DLD1 (cell line): Measurements from ENCODE around the gene CBFA2T3.

Experiments used
- in situ Hi-C: cut with HindIII; loops from 2 replicates; pipeline ENCODE4 v1.10.0; 2017; ENCODE audit warnings: low sequenced_read_pairs

CBFA2T3 gene

GRCh38 chr16:88848557-88848956 is 128.4 kb downstream of the CBFA2T3 start:
- in situ Hi-C loops, result no loop called here

DNA sequence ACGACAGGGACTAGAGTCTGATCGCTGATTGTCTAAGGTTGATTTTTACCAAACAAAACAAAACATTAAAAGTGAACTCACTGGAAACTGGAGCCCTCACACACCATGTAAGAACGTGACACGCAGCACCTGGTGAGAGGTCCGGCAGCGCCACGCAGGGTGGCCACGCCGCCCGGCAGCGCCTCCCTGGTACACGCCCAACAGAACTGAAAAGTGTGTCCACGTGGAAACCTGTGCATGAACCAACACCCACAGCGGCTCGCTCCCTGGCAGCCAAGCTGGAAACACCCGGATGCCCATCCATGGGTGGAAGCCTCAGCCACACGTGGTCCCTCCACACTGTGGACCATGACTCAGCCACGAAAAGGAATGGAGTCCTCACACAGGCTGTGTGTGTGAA is 129.4 kb downstream of the CBFA2T3 start:
- in situ Hi-C loops, result no loop called here

GRCh38 chr16:88846088-88846487 is 130.9 kb downstream of the CBFA2T3 start:
- in situ Hi-C loops, result no loop called here

- in situ Hi-C loops, result no loop called here
Measured at GRCh38 chr16:88844419-88845036, 132.5 kb downstream of the CBFA2T3 start.

- in situ Hi-C loops, result no loop called here
Measured at GRCh38 chr16:88843256-88843655, 133.8 kb downstream of the CBFA2T3 start.

DNA sequence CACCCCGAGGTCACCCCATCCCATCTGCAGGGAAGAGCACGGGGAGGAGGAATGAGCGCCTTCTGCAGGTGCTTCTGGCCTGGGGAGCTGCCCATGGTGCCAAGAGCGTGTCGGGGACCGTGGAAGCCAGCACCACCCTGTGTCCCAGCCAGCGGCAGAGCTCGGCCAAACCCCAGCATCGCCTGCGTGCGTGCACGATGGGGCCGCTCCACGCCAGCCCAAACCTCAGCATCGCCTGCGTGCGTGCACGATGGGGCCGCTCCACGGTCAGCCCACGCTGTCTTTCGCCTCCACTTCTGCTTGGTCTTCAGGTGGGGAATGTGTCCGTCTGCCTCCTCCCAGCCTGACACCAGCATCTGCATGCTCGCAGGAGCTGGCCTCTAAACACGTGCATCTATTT is 134.2 kb downstream of the CBFA2T3 start:
- in situ Hi-C loops, result no loop called here

GRCh38 chr16:88842308-88842756 is 134.7 kb downstream of the CBFA2T3 start:
- in situ Hi-C loops, result no loop called here

DNA sequence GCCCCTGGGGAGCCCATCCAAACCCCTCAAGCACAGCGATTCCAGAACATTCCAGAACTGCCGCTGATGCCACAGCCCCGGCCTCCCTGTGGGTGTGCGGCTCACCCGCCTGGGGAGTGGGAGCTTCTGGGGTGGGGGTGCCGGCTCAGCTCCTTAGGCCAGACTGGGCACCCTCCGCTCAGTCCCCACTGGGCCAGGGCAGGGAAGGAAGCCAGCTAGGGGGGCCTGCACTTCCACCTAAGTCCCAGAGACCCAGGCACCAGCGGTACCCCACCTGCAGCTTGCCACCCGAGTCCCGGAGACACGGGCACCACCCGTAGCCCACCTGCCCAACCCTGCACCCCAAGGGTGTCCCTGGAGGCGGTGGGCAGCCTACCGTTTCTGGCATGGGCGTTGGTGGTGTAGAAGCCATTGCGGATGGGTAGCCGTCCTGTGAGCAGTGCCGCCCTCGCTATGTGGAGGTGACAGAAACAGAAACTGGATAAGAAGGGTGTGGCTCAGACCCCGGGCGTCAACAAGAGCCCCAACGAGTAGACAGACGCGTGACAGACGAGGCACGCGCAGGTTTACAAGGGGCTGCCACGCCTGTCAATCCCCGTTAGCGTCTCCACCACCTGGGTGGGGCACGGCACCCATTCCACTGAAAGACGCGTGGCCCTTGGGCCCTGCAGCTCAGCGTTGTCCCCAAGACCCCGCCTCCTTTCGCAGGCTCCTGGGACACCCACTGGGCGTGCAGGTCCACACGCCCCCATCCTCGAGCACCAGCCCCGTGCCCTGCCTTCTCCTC is 135.3 kb downstream of the CBFA2T3 start:
- in situ Hi-C loops, result no loop called here

DNA sequence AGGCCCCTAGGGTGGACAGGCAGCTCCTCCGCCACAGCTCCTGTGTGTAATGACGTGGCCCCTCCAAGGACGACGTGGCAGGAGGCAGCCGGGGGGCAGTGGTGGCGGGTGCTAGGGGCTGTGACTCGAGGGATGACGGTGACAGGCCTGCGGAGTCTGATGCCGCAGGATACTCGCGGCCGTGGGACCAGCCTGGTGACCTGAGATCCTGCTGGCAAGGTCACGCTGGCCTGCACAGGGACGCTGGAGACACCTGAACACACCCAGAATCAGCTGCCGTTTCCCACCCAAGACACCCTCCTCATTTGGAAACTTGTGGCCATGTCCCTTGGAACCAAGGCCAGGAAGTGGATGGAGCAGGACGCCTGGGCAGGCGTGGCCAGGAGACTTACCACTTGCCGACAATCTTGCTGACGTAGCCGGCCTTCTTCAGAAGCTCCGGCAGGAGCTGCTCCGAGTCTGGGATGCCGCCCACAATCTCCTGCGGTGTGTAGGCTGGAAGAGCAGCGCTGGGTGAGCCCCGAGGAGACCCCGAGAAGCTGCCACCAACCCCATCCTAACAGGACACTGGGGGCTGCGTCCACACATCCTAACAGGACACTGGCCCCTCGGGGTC is 136.3 kb downstream of the CBFA2T3 start:
- in situ Hi-C loops, result no loop called here

GRCh38 chr16:88839745-88840599 is 137.0 kb downstream of the CBFA2T3 start:
- in situ Hi-C loops, result no loop called here

- in situ Hi-C loops, result no loop called here
Measured at GRCh38 chr16:88839026-88839529, 137.9 kb downstream of the CBFA2T3 start.

DNA sequence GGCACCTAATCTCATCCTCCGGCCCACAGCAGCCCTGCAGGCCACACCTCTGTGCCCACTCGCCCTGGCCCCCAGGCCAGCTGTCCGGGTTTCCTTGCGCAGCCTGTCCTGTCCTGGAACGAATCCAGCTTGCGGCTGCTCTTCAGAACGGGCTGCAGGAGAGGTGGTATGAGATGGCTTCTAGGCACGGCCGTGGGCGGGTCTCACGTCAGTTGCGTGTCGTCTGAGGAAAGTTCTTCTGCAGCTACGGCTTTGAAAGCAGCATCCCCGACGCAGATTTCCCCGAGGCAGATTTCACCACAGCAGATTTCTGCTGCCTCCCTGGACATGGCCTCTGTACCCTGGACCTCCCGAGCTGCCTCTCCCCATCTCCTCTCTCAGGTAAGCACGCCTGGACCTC is 138.4 kb downstream of the CBFA2T3 start:
- in situ Hi-C loops, result no loop called here

- in situ Hi-C loops, result no loop called here
Measured at GRCh38 chr16:88837806-88838205, 139.2 kb downstream of the CBFA2T3 start.

GRCh38 chr16:88836791-88837190 is 140.2 kb downstream of the CBFA2T3 start:
- in situ Hi-C loops, result no loop called here

- in situ Hi-C loops, result no loop called here
Measured at GRCh38 chr16:88835818-88836217, 141.2 kb downstream of the CBFA2T3 start.

DNA sequence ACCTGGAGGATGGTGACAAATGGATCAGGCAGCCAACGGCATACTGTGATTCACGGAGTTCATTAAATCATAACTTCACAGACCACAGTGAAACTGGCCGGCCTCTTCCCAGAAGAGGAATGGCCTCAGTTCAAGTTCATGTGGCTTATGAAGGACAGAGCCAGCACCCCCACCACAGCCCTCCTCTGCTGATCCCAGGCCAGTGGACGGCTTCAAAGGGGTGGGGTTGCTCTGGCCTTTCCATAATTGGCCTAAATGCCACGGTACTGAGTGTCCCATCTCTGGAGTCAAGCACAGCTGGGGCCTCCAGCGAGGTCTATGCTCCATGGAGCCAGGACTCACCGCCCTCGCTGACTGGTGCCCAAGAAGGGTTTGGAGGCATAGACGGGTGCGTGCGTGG is 141.6 kb downstream of the CBFA2T3 start:
- in situ Hi-C loops, result no loop called here

DNA sequence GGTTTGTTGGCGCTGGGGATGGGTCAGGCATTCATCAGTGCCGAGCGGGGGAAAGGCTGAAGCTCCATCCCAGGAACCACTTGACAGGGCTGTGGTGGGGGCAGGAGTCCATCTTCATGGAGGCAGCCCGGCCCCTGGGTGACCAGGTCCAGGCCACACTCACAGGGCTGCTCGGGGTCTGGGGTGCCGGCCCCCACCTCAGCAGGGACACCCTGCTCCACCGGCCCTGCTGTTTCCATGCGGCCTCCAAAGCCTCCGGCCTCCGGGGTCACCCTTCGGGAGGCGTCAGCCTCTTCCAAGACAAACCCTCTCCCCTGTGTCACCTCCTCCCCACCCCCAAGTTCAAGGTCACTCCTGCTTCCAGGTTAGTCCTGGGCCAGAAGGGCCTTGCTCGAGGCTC is 142.3 kb downstream of the CBFA2T3 start:
- in situ Hi-C loops, result no loop called here

DNA sequence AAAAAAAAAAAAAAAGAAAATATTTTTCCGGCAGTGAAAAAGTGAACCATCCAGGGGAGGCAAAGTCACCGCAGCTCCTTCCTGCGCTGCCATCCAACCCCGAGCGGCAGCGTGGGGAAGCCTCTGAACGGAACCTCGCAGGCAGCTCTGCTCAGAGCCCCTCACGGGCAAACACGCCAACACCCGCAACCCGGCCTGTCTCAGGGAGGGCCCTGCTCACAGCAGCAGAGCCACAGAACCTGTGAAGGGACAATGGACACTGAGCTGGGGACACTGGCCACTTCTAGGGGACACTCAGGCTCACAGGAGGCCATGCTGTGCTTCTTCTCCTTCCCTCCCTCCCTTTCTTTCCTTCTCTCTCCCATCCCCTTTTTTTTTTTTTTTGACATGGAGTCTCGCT is 143.9 kb downstream of the CBFA2T3 start:
- in situ Hi-C loops, result no loop called here

DNA sequence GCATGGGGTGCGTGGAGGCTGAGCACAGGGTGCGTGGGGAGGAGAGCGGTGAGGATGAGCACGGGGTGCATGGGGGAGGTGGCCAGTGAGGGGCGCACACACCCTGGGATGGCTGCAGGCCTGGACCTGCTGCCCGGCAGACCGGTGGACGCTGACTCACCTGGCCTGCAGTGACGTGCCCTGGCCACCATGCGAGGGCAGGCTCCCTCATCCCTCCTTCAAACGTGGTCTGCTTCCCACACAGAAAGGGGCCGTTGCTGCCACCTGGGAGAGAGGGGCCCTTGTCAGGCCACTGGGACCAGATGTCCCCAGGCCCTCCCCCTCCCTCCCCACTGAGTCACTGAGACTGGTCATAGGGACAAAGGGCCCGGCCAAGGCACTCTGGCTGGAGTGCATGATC is 145.2 kb downstream of the CBFA2T3 start:
- in situ Hi-C loops, result no loop called here

DNA sequence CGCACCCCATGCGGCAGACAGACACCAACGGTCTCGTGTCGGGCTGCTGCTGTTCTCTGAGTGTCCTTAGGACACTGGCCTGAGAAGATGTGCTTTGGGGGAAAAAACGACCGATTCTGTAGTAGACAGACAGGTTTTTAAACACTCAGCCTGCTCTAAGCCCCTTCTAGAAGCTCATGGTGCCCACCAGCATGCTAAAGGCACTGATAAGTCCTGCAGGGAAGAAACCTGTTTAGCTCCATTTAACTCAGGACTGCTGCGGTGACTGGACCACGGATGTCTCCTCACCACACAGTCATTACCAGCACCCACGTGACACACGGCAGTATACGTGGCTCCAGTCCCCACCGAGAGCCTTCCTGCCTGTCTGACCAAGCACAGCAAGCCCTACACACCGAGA is 146.2 kb downstream of the CBFA2T3 start:
- in situ Hi-C loops, result no loop called here

DNA sequence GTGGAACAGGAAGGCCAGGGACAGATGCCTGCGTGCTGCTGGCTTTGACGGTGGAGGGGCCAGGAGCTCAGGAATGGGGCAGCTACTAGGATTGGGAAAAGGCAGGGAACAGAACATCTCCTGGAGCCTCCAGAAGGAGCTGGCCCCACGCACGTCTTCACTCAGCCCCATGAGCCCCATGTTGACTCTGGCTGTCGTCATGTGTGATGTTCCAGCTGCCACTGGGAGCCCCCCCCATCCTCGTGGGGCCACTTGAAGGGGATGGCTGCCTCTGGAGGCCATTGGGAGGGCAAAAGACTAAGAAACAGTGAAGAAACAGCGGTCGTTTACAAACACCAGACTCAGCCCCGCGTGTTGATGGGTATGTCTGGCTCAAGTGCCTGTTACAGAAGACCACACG is 146.7 kb downstream of the CBFA2T3 start:
- in situ Hi-C loops, result no loop called here
